Fibroblast of skin of back (primary cell): ENCODE measurements around the gene TCF19. TPM values are rescaled to one million over a fixed set of nuclear protein-coding genes. Genes with fewer than 3 reads are reported as not detected.

Experiments
- DNase-seq: peaks from one replicate; pipeline ENCODE4 v3.0.0-alpha.2; 2013
- polyA plus RNA-seq, 2 experiments: library from polyadenylated mRNA; unstranded; fragments of 120-200 nt; gene quantifications; one replicate each; pipeline ENCODE4 v1.2.1, GENCODE V29; 2013; ENCODE audit not compliant: insufficient read length in 2 of 2

The TCF19 gene, protein sequence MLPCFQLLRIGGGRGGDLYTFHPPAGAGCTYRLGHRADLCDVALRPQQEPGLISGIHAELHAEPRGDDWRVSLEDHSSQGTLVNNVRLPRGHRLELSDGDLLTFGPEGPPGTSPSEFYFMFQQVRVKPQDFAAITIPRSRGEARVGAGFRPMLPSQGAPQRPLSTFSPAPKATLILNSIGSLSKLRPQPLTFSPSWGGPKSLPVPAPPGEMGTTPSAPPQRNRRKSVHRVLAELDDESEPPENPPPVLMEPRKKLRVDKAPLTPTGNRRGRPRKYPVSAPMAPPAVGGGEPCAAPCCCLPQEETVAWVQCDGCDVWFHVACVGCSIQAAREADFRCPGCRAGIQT
- polyA plus RNA-seq (2013, experiment 1 of 2; ENCODE audit: insufficient read length): 28.6 TPM
- 2.6 TPM for polyA plus RNA-seq (2013, experiment 2 of 2; ENCODE audit: insufficient read length)

DNA sequence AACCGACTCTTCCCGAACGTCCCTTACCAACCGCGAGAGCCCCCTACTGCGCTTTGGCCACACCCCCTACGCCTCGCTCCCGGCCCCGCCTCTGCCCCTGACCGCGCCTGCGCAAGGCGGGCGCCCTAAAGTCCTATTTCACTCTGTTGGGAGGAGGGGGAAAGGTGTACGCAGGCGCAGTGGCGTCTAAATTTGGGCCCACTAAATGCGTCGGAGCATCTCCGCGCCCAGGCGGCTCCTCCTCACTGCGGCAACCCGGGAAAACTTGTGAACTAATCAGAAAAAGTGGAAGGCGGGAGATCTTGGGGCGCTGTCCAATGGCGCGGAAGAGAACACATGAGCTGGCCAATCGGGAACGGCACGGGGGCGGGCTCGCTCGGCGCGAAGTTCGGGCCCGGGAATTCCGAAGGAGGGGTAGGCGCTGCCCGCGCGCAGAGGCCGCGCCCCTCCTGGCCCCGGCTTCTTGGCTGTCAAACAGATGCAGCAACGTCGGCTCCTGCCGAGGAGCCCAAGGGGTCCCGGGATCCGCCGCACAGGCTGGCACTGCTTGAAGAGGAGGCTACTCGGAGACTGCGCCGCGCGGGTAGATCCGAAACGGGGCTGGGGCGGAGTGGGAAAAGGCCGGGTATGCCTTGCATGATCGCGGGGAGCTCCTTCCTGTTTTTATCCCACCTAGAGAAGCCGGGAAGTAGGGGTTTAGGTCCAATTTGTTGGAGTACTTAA is at the start of gene TCF19:
Gene TCF19, plus strand, starts transcription at position 450 of the 723 bp plus-strand sequence. CDS start 881 bp downstream, outside the sequence.
- peak; percentile 99 for DNase-seq

GRCh38 chr6:31110825-31111582 is 47.4 kb upstream of the TCF19 start:
- no peak for DNase-seq

- DNase-seq: no peak
Observed at GRCh38 chr6:31111712-31112111, 46.7 kb upstream of the TCF19 start.

- DNase-seq: no peak
Observed at GRCh38 chr6:31112478-31112877, 45.9 kb upstream of the TCF19 start, which contains the start of gene C6orf15. Gene C6orf15, minus strand, starts transcription at chr6:31112575. Its CDS starts 20 bp downstream, at chr6:31112555.

DNA sequence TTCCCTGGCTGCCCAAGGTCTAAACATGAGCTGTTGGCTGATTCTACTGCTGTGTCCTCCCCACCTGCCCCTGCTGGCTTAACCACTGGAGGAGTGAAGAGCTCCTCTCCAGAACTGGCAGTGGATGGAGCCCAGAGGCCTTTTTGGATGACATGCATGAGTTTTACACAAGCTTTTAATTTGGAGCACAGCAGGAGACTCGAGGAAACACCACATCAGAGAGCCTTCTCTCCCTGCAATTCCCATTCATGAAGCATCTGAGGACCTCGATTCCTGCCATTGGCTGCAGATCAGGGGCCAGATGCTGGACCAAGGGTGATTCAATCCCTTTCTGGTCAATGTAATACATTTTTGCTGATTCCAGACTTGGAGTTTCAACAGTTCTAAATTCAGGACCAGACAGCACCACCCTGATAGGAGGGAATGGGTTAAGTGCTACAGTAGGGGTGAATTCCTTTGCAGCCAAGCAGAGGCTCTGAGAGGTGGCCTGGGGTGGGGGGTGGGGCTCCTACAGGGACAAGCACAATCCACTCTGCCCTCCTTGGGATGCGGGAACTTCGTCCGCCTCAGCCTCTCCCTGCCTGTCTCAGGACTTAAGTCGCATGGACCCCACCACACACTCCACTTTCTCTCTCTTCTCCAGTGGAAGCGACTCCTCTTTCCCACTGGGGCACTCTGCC is 44.4 kb upstream of the TCF19 start:
- peak; percentile 66 for DNase-seq

GRCh38 chr6:31114541-31114878 is 43.9 kb upstream of the TCF19 start, which contains the start of gene PSORS1C1:
Gene PSORS1C1, plus strand, starts transcription at chr6:31114800. Its CDS starts 14,833 bp downstream, at chr6:31129633.
- DNase-seq: peak; percentile 98

GRCh38 chr6:31114970-31115849 is 43.2 kb upstream of the TCF19 start:
- peak; percentile 50 for DNase-seq

DNA sequence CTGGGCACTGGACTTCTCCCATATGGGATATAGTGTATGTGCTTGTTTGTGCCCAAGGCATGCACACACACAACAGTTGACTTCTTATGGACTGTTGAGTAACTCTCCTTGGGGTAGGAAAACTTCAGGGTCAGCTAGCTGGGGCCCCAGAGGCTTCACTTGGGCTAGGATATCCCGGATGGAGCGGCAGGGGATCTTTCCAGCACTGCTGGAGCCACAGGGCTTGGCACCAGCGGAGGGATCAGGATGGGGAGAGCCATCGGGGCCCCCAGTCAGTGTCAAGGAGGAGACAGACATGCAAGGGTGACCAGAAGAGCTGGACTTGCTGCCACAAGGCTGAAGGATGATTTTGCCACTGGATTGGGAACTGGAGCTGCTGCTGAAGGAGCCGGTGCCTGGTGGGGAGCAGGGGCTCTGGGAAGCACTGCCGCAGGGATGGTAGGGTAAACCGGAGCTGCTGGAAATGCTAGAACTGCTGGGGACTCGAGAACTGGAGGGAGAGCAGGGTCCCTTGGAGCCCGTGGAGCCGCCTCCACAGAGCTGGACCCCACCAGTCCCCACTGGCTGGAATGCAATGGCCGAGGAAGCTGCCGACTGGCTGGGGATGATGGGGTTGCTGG is 42.3 kb upstream of the TCF19 start:
- DNase-seq: no peak

GRCh38 chr6:31116661-31117385 is 41.6 kb upstream of the TCF19 start:
- no peak for DNase-seq

GRCh38 chr6:31118178-31118577 is 40.2 kb upstream of the TCF19 start:
- no peak for DNase-seq

- no peak for DNase-seq
Observed at GRCh38 chr6:31120151-31120915, 38.1 kb upstream of the TCF19 start, which contains the start of gene CDSN. Gene CDSN, minus strand, starts transcription at chr6:31120446. Its CDS starts 27 bp downstream, at chr6:31120419.

DNA sequence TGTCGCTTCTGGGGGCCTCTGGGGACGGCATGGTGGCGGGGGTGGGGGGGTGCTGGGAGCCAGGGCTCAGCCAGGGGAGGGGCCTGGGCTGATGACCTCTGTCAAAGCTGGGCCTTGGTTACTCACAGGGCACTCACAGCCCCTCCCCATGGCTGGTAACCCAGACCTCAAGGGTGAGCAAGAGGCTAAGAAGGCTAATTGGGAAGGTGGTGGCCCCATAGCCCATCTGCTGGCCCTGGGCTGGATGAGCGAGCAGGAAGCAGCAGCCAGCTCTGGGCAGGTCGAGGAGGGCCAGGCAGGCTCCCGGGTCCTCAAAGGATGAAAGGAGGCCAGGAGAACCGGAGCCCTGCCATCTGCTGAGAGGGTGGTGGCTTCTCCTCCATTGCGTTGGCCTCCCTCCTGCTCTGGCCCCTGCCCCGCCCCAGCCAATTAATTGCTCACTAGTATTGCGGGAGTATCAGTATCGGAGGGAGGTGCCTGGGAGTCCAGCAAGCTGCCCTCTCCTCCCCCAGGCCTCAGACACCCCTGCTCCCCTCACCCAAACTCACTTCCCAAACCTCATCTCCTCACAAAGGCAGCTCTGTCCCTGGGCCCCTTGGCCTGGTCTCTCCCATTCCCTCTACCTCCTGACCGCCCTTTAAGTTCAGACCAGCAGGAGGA is 37.1 kb upstream of the TCF19 start:
- DNase-seq: no peak

DNA sequence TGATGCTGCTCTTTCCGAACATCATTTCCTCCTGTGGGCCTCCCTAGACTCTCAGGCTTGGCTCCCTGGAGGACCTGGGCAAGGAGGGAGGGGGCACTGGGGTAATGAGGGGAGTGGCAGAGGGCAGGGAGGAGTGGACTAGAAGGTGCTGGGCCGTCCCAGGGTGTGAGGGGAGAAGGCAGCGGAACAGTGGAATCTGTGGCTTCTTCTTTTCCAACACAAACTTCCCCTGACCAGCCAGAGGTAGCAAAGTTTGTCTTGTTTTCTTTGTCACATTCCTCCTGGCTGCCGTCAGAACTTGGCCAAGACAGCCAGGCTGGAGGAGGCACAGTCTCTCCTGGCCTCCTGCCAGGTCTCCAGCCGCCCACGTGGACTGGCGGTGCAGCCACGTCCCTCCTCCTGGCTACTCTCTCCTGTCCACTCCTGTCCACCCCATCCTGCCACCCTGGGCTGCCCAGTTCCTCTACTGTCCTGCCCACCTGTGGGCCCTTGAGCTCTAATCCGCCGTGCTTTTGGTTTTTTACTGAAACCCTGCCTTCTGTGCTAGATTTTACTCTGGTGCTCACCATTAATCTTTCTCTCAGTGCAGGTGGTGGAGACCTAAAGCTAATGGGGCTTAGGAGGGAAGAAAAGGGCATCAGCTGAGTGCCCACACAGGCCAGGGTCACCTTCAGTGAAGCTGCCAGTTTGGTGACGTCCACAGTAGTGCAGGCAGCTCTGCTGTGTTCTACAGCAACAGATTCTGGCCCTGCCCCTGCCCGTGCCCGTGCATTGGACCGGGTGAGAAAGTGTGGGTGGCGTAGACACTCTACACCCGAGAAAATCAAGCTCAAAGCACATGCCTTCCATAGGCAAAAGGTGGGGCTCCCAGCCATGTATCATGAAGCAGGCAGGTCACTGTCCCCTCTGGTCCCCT is 35.3 kb upstream of the TCF19 start:
- peak; percentile 92 for DNase-seq

DNA sequence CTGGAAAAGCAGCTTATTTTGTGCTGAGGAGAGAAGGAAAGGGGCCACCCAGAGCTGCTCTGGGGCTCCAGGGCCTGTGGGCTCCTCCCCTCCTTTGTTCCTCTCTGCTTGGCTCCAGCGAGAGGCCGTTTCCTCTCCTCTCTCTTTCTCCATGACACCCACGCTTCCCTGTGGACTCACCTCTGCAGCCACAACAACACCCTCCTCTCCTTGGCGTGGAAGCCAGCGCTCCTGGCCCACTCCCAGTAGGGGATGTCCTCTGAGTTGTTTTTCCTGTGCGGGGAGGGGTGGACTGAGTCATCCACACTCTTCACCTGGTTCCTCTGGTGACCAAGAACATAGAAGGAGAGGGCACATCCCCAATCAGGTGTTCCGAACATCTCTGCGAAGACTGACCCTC is 33.2 kb upstream of the TCF19 start:
- no peak for DNase-seq

DNA sequence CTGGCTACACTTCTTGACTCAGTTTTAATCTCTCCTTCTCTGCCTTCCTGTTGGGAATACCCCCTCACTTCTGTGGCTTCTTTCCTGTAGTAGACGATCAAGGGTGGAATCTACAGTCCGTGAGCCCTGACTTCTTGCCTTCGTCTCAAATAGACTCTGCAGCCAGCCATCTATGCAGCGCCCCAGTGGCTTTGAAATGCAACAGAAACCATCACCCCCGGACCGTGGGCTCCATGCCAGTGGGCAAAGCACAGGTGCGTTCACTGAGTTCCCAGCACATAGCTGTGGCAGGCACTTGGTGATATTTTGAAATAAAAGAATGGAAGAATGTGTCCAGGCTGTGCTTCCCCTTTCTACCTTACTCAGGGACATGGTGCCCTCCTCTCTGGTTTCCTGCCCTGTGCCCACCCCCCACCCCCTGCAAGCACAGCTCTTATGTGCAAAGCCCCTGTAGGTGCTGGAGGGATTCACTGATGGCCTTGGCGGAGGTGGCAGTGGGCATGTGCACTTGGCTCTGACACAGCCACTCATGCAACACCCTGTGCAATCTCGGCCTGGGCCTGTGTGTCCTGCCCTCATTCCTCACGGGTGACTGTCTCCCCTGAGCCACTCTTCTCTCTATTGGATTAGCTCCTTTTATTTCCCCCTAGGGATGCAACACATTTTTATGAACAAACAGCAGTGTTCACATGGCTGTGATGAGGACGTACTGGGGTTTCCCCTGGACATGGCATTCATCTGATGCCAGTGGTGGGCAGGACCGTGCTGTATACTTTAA is 32.6 kb upstream of the TCF19 start:
- peak; percentile 90 for DNase-seq

DNA sequence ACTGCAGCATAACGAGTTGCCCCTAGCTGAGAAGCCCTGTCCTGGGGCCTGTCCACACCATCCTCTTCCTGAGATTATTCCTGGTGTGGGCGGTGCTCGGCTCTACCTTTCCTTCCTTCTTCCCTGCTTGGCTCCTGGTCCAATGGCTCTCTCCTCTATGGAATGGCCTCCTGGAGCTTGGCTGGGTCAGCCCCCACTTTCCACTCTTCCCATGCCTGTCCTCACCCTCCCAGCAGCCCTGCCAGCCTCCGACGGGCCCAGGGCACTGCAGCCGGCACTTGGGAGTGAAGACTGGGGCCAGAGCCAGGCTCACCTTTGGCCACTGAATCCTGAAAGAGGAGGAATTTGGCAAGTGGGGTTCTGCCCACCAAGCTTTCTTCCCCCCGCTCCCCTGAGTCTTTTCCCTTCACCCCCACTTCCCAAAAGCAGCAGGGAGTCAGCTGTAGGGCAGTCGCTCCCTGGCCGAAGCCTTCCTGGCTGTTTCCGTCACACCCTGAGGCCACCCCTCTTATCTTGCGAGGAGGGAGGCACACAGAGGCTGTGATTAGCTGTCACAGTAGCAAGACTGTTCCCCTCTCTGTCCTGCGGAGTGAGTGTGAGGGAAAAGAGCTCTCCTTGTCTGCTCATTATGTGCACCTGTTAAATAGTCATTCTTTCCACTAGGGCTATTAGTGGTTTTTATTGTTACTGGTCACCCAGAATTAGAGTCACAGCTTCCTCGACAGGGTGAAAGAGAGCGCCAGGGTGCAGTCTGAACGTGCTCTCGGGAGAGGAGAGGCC is 31.8 kb upstream of the TCF19 start:
- DNase-seq: no peak
